Vagina (tissue), 2 donors: ENCODE measurements around the gene CMIP.

Source experiments
- CTCF ChIP-seq, 3 experiments: fragments of 450-650 bp in 2 of 3; fragments of 200-600 bp in 1 of 3; sonication (generic) in 1 of 3; IDR thresholded peaks; one replicate each; pipeline ENCODE4 v1.5.1; 2017 to 2019; ENCODE audit warnings: antibody characterized with exemption in 3 of 3, mild to moderate bottlenecking in 2 of 3, moderate library complexity in 2 of 3
- POLR2A ChIP-seq, 2 donors: fragments of 450-650 bp; IDR thresholded peaks; one replicate each; pipeline ENCODE4 v1.6.1; 2017; ENCODE audit warnings: antibody characterized with exemption in 2 of 2, mild to moderate bottlenecking in 2 of 2, moderate library complexity in 2 of 2
- POLR2AphosphoS5 ChIP-seq, 2 donors: sonication (generic); formaldehyde crosslinking; IDR thresholded peaks; one replicate each; pipeline ENCODE4 v1.9.0; 2017; ENCODE audit warnings: antibody characterized with exemption in 2 of 2, mild to moderate bottlenecking in 2 of 2, low read depth in 1 of 2; ENCODE audit not compliant: insufficient read depth in 1 of 2

GRCh38 chr16:81468269-81468902 is 23.8 kb downstream of the CMIP start:
- TF ChIP-seq CTCF (IDR thresholded peaks at IDR 0.05) = no peak
- TF ChIP-seq POLR2A (IDR thresholded peaks at IDR 0.05) = no peak
- no peak for TF ChIP-seq POLR2AphosphoS5 (IDR thresholded peaks at IDR 0.05; ENCODE audit: insufficient read depth in 1 of 2, low read depth in 1 of 2)
